Coronary artery (tissue), 2 donors: ENCODE data around the gene GCNT3.

Experiments used
- DNase-seq: peaks from one replicate; pipeline ENCODE4 v3.0.0-alpha.2; 2017; ENCODE audit warnings: low spot score
- H3K27ac ChIP-seq, 2 donors: fragments of 200-600 bp; sonication (generic); one replicate each; pipeline ENCODE4 v1.5.1; 2016 to 2019
- H3K4me3 ChIP-seq: fragments of 200-600 bp; sonication (generic); 2 replicates; pipeline ENCODE4 v1.5.1; 2016; ENCODE audit warnings: mild to moderate bottlenecking, moderate library complexity
- CTCF ChIP-seq: fragments of 200-600 bp; sonication (generic); IDR thresholded peaks from one replicate; pipeline ENCODE4 v1.5.1; 2019; ENCODE audit warnings: antibody characterized with exemption

GCNT3 gene, protein sequence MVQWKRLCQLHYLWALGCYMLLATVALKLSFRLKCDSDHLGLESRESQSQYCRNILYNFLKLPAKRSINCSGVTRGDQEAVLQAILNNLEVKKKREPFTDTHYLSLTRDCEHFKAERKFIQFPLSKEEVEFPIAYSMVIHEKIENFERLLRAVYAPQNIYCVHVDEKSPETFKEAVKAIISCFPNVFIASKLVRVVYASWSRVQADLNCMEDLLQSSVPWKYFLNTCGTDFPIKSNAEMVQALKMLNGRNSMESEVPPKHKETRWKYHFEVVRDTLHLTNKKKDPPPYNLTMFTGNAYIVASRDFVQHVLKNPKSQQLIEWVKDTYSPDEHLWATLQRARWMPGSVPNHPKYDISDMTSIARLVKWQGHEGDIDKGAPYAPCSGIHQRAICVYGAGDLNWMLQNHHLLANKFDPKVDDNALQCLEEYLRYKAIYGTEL

DNA sequence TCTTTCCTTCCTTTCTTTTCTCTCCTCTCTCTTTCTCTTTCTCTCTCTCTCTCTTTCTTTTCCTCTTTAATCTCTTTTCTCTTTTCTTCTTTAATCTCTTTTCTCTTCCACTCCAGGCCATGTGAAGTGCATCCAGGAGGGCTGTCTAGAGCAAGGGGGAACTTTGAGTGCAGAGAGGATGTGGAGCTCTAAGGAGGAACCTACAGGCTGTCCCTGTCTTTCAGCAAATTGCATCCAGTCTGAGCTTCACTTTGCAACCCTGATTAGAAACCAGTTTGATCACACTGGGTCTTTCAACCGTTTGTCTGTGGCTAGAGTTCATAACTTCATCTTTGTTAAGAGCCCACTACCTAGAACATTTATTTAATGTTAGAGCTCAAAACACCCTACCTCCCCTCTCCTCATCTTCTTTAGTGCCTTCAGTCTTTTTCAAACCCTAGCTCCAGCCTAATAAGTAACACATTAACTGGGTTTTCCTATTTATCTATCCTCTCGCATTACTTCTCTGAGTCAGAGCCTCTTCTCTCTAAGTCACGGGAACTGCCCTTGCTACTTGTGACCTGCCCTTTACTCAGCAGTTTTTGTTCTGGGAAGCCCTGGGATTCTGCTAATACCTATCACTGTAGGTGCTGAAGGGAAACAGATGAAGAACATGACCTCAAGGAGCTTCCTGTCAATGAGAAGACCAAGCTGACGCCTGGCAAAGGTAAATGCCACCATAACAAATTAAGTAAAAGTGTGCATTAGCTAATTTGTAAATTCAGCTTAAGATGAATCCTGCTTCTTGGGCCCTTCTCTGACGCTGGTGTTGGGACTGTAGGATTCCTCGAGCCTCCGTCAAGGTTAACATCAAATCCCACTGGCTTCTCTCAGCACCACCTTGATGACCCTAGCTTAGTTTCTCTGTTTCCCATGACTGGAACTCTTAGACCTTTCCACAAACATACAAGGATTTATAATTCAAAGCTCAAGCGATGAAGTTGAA is at the start of gene GCNT3:
Gene GCNT3 (plus strand): TSS at position 508 of the 985 bp plus-strand sequence. CDS start 6,456 bp downstream, outside the sequence.
- no peak within 1 kb of the TSS for H3K4me3 ChIP-seq
- no peak for TF ChIP-seq CTCF
- no peak within 1 kb of the TSS for H3K27ac ChIP-seq
- DNase-seq = no peak

DNA sequence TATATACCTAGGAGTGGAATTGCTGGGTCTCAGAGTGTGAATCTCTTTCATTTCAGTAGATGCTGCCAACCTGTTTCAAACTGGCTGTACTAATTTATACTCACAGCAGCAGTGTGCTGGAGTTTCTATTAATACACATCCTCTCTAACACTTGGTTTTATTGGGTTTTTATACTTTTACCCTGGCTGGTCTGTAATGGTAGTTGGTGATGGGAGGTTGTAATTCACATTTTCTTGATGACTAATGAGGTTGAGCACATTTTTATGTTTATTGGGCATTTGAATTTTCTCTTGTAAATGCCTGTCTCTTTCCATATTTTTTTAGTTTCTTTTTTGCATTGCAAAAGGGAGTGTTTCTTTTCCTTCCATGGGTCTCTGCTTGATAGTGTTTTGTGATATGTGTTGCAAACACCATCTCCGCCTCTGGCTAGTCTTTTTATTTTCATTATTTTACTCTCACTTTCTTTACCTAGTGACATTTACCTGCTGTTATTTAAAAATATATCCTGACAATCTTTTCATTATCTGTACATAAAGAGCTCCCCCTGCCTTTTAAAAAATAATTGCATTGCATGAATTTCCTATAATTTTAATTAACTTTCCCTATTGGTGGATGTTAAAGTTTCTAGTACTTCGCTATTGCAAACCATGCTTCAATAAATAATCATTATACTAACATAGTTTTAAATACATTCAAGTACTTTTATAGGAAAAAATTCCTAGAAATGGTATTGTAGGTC is 49.0 kb upstream of the GCNT3 start:
- TF ChIP-seq CTCF = no peak
- Histone ChIP-seq H3K27ac (no peak overlapping the region), H3K4me3 (no peak overlapping the region)
- DNase-seq = no peak

DNA sequence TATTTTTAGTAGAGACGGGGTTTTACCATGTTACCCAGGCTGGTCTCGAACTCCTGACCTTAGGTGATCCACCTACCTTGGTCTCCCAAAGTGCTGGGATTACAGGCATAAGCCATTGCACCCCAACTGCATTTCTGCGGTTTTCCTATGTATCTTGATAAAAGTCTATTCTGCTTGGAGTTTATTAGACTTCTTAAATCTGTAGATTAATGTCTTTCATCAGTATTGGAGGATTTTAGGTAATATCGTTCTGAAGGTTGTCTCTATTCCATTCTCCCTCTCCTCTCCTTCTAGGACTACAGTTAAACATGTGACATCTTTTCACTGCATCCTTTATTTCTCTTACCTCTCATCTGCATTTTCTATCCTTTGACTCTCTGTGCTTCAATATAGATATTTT is 46.3 kb upstream of the GCNT3 start:
- TF ChIP-seq CTCF = no peak
- no peak overlapping the region for H3K4me3 ChIP-seq

GRCh38 chr15:59567324-59567723 is 44.3 kb upstream of the GCNT3 start:
- no peak for DNase-seq
- no peak overlapping the region for H3K4me3 ChIP-seq
- no peak for TF ChIP-seq CTCF
- H3K27ac ChIP-seq = no peak overlapping the region

More for the DNA sequence above, 46.3 kb upstream of the GCNT3 start:
- no peak overlapping the region for H3K27ac ChIP-seq
- DNase-seq = no peak

GRCh38 chr15:59569477-59569876 is 42.1 kb upstream of the GCNT3 start:
- H3K27ac ChIP-seq = no peak overlapping the region
- no peak overlapping the region for H3K4me3 ChIP-seq
- no peak for DNase-seq
- no peak for TF ChIP-seq CTCF

DNA sequence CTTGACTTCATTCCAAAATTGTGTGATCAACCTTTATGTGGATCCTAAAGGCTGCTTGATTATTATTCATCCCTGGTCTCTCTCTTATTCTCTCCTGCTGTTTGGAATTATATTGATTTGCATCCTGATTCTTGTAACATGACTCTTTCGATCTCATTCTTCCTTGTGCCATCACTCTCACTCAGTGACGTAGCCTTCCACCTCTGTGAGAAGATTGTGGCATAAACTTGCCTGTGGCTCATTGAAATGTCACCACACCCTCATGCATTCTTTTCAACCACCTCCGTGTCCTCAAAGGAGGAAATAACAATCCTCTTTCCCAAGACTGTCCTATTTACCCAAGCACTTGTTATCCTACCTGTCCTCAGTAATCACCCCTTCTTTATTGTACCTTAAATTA is 41.3 kb upstream of the GCNT3 start:
- Histone ChIP-seq H3K27ac (no peak overlapping the region), H3K4me3 (no peak overlapping the region)
- no peak for DNase-seq
- no peak for TF ChIP-seq CTCF
